MCF 10A (cell line): ENCODE data around the gene PDLIM4. TPM values are rescaled to one million over a fixed set of nuclear protein-coding genes. Genes with fewer than 3 reads are reported as not detected.

ENCODE experiments used
- BruUV-seq: library from RNA; stranded (reverse); fragments of 400-500 nt; replicated peaks from 2 replicates; lab custom pipeline; 2021; lab: Mats Ljungman, UMichigan
- CTCF ChIA-PET: fragments of 300-600 bp; sonication (Branson Sonifier 250); formaldehyde crosslinking; extraction: SDS; loops from one replicate; lab custom pipeline; 2021; ENCODE audit warnings: antibody characterized with exemption, inconsistent platforms; lab: Yijun Ruan, JAX
- POLR2A ChIA-PET: fragments of 300-600, 350-650 bp; sonication (Branson Sonifier 250); formaldehyde crosslinking; extraction: SDS; loops from one replicate; lab custom pipeline; 2020; ENCODE audit warnings: antibody characterized with exemption, inconsistent platforms; lab: Yijun Ruan, JAX
- DNase-seq: peaks from one replicate; pipeline ENCODE4 v3.0.0-alpha.2; 2018; ENCODE audit not compliant: unreplicated experiment
- H3K27ac Mint-ChIP-seq: one replicate; pipeline ENCODE4 v1.8.0; 2022; ENCODE audit warnings: mild to moderate bottlenecking, low read depth, mixed read lengths; ENCODE audit not compliant: unreplicated experiment
- H3K27me3 Mint-ChIP-seq: one replicate; pipeline ENCODE4 v1.8.0; 2022; ENCODE audit warnings: mixed read lengths; ENCODE audit not compliant: insufficient read depth, unreplicated experiment
- H3K36me3 Mint-ChIP-seq: one replicate; pipeline ENCODE4 v1.8.0; 2022; ENCODE audit warnings: mild to moderate bottlenecking, moderate library complexity, mixed read lengths; ENCODE audit not compliant: insufficient read depth, unreplicated experiment
- H3K4me1 Mint-ChIP-seq: one replicate; pipeline ENCODE4 v1.8.0; 2022; ENCODE audit warnings: mixed read lengths; ENCODE audit not compliant: insufficient read depth, unreplicated experiment
- H3K4me3 Mint-ChIP-seq: one replicate; pipeline ENCODE4 v1.8.0; 2022; ENCODE audit warnings: mild to moderate bottlenecking, moderate library complexity, mixed read lengths; ENCODE audit not compliant: unreplicated experiment
- H3K9me3 Mint-ChIP-seq: one replicate; pipeline ENCODE4 v1.8.0; 2022; ENCODE audit warnings: mixed read lengths; ENCODE audit not compliant: unreplicated experiment
- CTCF ChIP-seq: fragments of 200-600 bp; IDR thresholded peaks from one replicate; pipeline ENCODE4 v1.8.0; 2022; ENCODE audit warnings: antibody characterized with exemption, mild to moderate bottlenecking; ENCODE audit not compliant: unreplicated experiment
- intact Hi-C: fragments of 100-400 bp; cut with micrococcal nuclease; formaldehyde crosslinking; loops from 2 replicates; pipeline ENCODE4 v1.14.1; 2022
- total RNA-seq: library from RNA; stranded (reverse); gene quantifications from 2 replicates; pipeline ENCODE4 v1.2.3, GENCODE V29; 2022

PDLIM4 gene
- total RNA-seq, 1 experiment from 2014 or later = 101 TPM

GRCh38 chr5:132226516-132227234, 30.8 kb upstream of the PDLIM4 start:
- H3K27ac Mint-ChIP-seq = no peak overlapping the region
- BruUV-seq = no TSS peak
- intact Hi-C loops = loop anchor here (1.0 to 5.0 kb wide), 4 partner anchors 46 to 161 kb away; partner anchors contain the start of genes SLC22A4 and SLC22A5

GRCh38 chr5:132227235-132227484, 30.3 kb upstream of the PDLIM4 start:
- ChIA-PET POLR2A (interaction anchor here (0.6 to 5.3 kb wide), 22 partner anchors 8 to 271 kb away, joined by 3 to 97 read pairs (median 4); partner anchors contain the start of genes SLC22A4 and SLC22A5), CTCF (interaction anchor here (0.5 to 10.4 kb wide), 15 partner anchors 12 to 903 kb away, joined by 3 to 130 read pairs (median 4); no protein-coding TSS in a partner anchor)
- no peak for DNase-seq
- BruUV-seq = no TSS peak
- Mint-ChIP-seq H3K27me3 (no peaks in the 10 kb centered on the region), H3K4me3 (peak overlapping the region; percentile 74), H3K27ac (no peak overlapping the region), H3K4me1 (peaks cover 37% of the 10 kb centered on the region), H3K36me3 (no peaks in the 10 kb centered on the region), H3K9me3 (no peaks in the 10 kb centered on the region)
- no peak for TF ChIP-seq CTCF
- intact Hi-C loops = loop anchor here (1.0 to 5.0 kb wide), 3 partner anchors 47 to 160 kb away; partner anchors contain the start of gene SLC22A5

More at GRCh38 chr5:132226516-132227234, 30.8 kb upstream of the PDLIM4 start:
- no peak for TF ChIP-seq CTCF
- Mint-ChIP-seq H3K27me3 (no peaks in the 10 kb centered on the region), H3K36me3 (no peaks in the 10 kb centered on the region), H3K9me3 (no peaks in the 10 kb centered on the region), H3K4me1 (peaks cover 42% of the 10 kb centered on the region), H3K4me3 (peak overlapping the region; percentile 74)
- DNase-seq = no peak
- CTCF ChIA-PET = interaction anchor here (0.6 to 10.4 kb wide), 14 partner anchors 10 to 274 kb away, joined by 3 to 130 read pairs (median 4); partner anchors contain the start of gene SLC22A5
- POLR2A ChIA-PET = interaction anchor here (0.6 to 5.3 kb wide), 18 partner anchors 9 to 330 kb away, joined by 3 to 97 read pairs (median 5); partner anchors contain the start of genes RAD50 and SLC22A4

GRCh38 chr5:132227485-132228240, 29.8 kb upstream of the PDLIM4 start, which contains the start of gene P4HA2:
TSS of gene P4HA2 (minus strand) at chr5:132227853. CDS start at chr5:132218626, 9,227 bp downstream.
- intact Hi-C loops = loop anchor here (1.0 to 5.0 kb wide), 3 partner anchors 47 to 160 kb away; partner anchors contain the start of gene SLC22A5
- H3K27ac Mint-ChIP-seq = no peak within 1 kb of the TSS
- ChIA-PET POLR2A (interaction anchor here (0.7 to 5.3 kb wide), 22 partner anchors 8 to 280 kb away, joined by 3 to 97 read pairs (median 5); partner anchors contain the start of genes SLC22A4 and SLC22A5), CTCF (interaction anchor here (0.5 to 10.4 kb wide), 13 partner anchors 12 to 904 kb away, joined by 3 to 130 read pairs (median 4); no protein-coding TSS in a partner anchor)
- no peaks in the 10 kb centered on the region for H3K9me3 Mint-ChIP-seq
- H3K27me3 Mint-ChIP-seq = no peaks in the 10 kb centered on the region
- H3K36me3 Mint-ChIP-seq = no peaks in the 10 kb centered on the region
- peak within 1 kb of the TSS; percentile 74 for H3K4me3 Mint-ChIP-seq
- TF ChIP-seq CTCF = peak; percentile 21
- peak; percentile 86 for DNase-seq
- peaks cover 32% of the 10 kb centered on the region for H3K4me1 Mint-ChIP-seq
- no TSS peak for BruUV-seq
